ENCODE results near the gene TSR1. TPM values are rescaled to one million over a fixed set of nuclear protein-coding genes. Genes with fewer than 3 reads are reported as not detected.
"Not testable (repeated sequence)": the region's sequence is repeated elsewhere in the genome, so short reads cannot be mapped to it uniquely, and the experiment has no call there.

TSR1 gene
- total RNA-seq, 2 experiments from 2014 or later, result 33.2 to 45.7 TPM

GRCh38 chr17:2344528-2344927 is 8.3 kb upstream of the TSR1 start:
- Mint-ChIP-seq H3K36me3 (peaks cover 8% of the 10 kb centered on the region), H3K9me3 (ENCODE audit: low read depth) (no peaks in the 10 kb centered on the region)
- CTCF ChIA-PET, result no interaction called here

GRCh38 chr17:2343421-2343820 is 7.2 kb upstream of the TSR1 start:
- Mint-ChIP-seq H3K4me1 (peaks cover 15% of the 10 kb centered on the region), H3K27ac (no peak overlapping the region), H3K27me3 (no peaks in the 10 kb centered on the region), H3K4me3 (no peak overlapping the region), H3K36me3 (peaks cover 6% of the 10 kb centered on the region), H3K9me3 (ENCODE audit: low read depth) (no peaks in the 10 kb centered on the region)
- DNase-seq, result peak; percentile 58
- peak; percentile 42 for ATAC-seq
- CTCF ChIA-PET, result no interaction called here

More at GRCh38 chr17:2344528-2344927, 8.3 kb upstream of the TSR1 start:
- H3K27ac Mint-ChIP-seq, result no peak overlapping the region
- no peaks in the 10 kb centered on the region for H3K27me3 Mint-ChIP-seq
- ATAC-seq, result no peak
- H3K4me3 Mint-ChIP-seq, result no peak overlapping the region
- peaks cover 14% of the 10 kb centered on the region for H3K4me1 Mint-ChIP-seq
- DNase-seq, result no peak

GRCh38 chr17:2338315-2338657 is 2.0 kb upstream of the TSR1 start:
- H3K9me3 Mint-ChIP-seq (ENCODE audit: low read depth), result no peaks in the 10 kb centered on the region
- DNase-seq (no peak), ATAC-seq (no peak)
- H3K4me3 Mint-ChIP-seq, result peak overlapping the region; percentile 100
- peaks cover 10% of the 10 kb centered on the region for H3K36me3 Mint-ChIP-seq
- H3K27me3 Mint-ChIP-seq, result no peaks in the 10 kb centered on the region
- CTCF ChIA-PET, result interaction anchor here (1.1 to 7.3 kb wide), 5 partner anchors 14 to 283 kb away, joined by 4 to 64 read pairs (median 6); partner anchors contain the start of gene HIC1
- H3K4me1 Mint-ChIP-seq, result peaks cover 28% of the 10 kb centered on the region
- H3K27ac Mint-ChIP-seq, result peak overlapping the region; percentile 71

GRCh38 chr17:2337544-2338314 is 1.5 kb upstream of the TSR1 start:
- Mint-ChIP-seq H3K36me3 (peaks cover 10% of the 10 kb centered on the region), H3K4me1 (peaks cover 24% of the 10 kb centered on the region), H3K4me3 (peak overlapping the region; percentile 100), H3K27ac (peak overlapping the region; percentile 71), H3K27me3 (no peaks in the 10 kb centered on the region), H3K9me3 (ENCODE audit: low read depth) (no peaks in the 10 kb centered on the region)
- CTCF ChIA-PET, result interaction anchor here (1.1 to 7.3 kb wide), 7 partner anchors 8 to 283 kb away, joined by 3 to 64 read pairs (median 6); partner anchors contain the start of gene HIC1
- peak; percentile 69 for DNase-seq
- ATAC-seq, result peak; percentile 46

- Mint-ChIP-seq H3K27ac (peak within 1 kb of the TSS; percentile 93), H3K4me3 (peak within 1 kb of the TSS; percentile 100), H3K9me3 (ENCODE audit: low read depth) (no peaks in the 10 kb centered on the region), H3K36me3 (peaks cover 10% of the 10 kb centered on the region), H3K4me1 (peaks cover 24% of the 10 kb centered on the region), H3K27me3 (no peaks in the 10 kb centered on the region)
- ATAC-seq (peak; percentile 59), DNase-seq (peak; percentile 79)
- CTCF ChIA-PET, result interaction anchor here (1.0 to 7.3 kb wide), 17 partner anchors 9 to 284 kb away, joined by 3 to 64 read pairs (median 6); partner anchors contain the start of genes HIC1, SMG6 and SRR
These were observed 741 bp upstream of the TSR1 start, which contains the start of gene SGSM2 for GRCh38 chr17:2336852-2337543. Gene SGSM2, plus strand, starts transcription at chr17:2337501. Its CDS starts 188 bp downstream, at chr17:2337689.

GRCh38 chr17:2335726-2336214 is 487 bp downstream of the TSR1 start:
- peak overlapping the region; percentile 93 for H3K27ac Mint-ChIP-seq
- peak overlapping the region; percentile 100 for H3K4me3 Mint-ChIP-seq
- H3K36me3 Mint-ChIP-seq, result peaks cover 7% of the 10 kb centered on the region
- DNase-seq (no peak), ATAC-seq (no peak)
- no peaks in the 10 kb centered on the region for H3K27me3 Mint-ChIP-seq
- CTCF ChIA-PET, result interaction anchor here (0.8 to 7.3 kb wide), 20 partner anchors 10 to 284 kb away, joined by 3 to 64 read pairs (median 5); partner anchors contain the start of genes HIC1, SMG6 and SRR
- H3K4me1 Mint-ChIP-seq, result peaks cover 21% of the 10 kb centered on the region
- H3K9me3 Mint-ChIP-seq (ENCODE audit: low read depth), result no peaks in the 10 kb centered on the region

- no peaks in the 10 kb centered on the region for H3K27me3 Mint-ChIP-seq
- H3K27ac Mint-ChIP-seq, result no peak overlapping the region
- ATAC-seq (no peak), DNase-seq (no peak)
- H3K36me3 Mint-ChIP-seq, result peaks cover 27% of the 10 kb centered on the region
- CTCF ChIA-PET, result interaction anchor here (0.8 to 1.4 kb wide), 3 partner anchors 22 to 273 kb away, joined by 3 to 9 read pairs (median 3); no protein-coding TSS in a partner anchor
- H3K9me3 Mint-ChIP-seq (ENCODE audit: low read depth), result no peaks in the 10 kb centered on the region
- H3K4me3 Mint-ChIP-seq, result no peak overlapping the region
- peaks cover 16% of the 10 kb centered on the region for H3K4me1 Mint-ChIP-seq
These were observed 5.0 kb downstream of the TSR1 start for GRCh38 chr17:2331303-2331702.

GRCh38 chr17:2323629-2324314 is 12.5 kb downstream of the TSR1 start:
- ATAC-seq (no peak), DNase-seq (no peak)
- Mint-ChIP-seq H3K4me1 (peaks cover 8% of the 10 kb centered on the region), H3K9me3 (ENCODE audit: low read depth) (no peaks in the 10 kb centered on the region), H3K36me3 (peaks cover 47% of the 10 kb centered on the region), H3K27me3 (no peaks in the 10 kb centered on the region), H3K4me3 (no peak overlapping the region), H3K27ac (no peak overlapping the region)
- CTCF ChIA-PET, result interaction anchor here (1.4 kb wide), 1 partner anchor 15 kb away, joined by 4 read pairs; no protein-coding TSS in a partner anchor

GRCh38 chr17:2321399-2321798 is 14.9 kb downstream of the TSR1 start:
- CTCF ChIA-PET, result interaction anchor here (0.9 kb wide), 1 partner anchor 20 kb away, joined by 3 read pairs; no protein-coding TSS in a partner anchor
- Mint-ChIP-seq H3K27ac (no peak overlapping the region), H3K27me3 (no peaks in the 10 kb centered on the region), H3K36me3 (peaks cover 43% of the 10 kb centered on the region), H3K4me1 (peaks cover 8% of the 10 kb centered on the region), H3K4me3 (no peak overlapping the region), H3K9me3 (ENCODE audit: low read depth) (no peaks in the 10 kb centered on the region)
- DNase-seq, result no peak
- no peak for ATAC-seq

GRCh38 chr17:2319051-2319450 is 17.2 kb downstream of the TSR1 start:
- Mint-ChIP-seq H3K4me1 (peaks cover 1% of the 10 kb centered on the region), H3K27ac (peak overlapping the region; percentile 26), H3K9me3 (ENCODE audit: low read depth) (no peaks in the 10 kb centered on the region), H3K27me3 (no peaks in the 10 kb centered on the region), H3K36me3 (peaks cover 27% of the 10 kb centered on the region), H3K4me3 (no peak overlapping the region)
- DNase-seq, result no peak
- ATAC-seq, result no peak
- CTCF ChIA-PET, result interaction anchor here (0.7 kb wide), 1 partner anchor 150 kb away, joined by 3 read pairs; no protein-coding TSS in a partner anchor

- ATAC-seq, result no peak
- Mint-ChIP-seq H3K4me3 (no peak overlapping the region), H3K4me1 (peaks cover 1% of the 10 kb centered on the region), H3K36me3 (peaks cover 16% of the 10 kb centered on the region), H3K27me3 (no peaks in the 10 kb centered on the region), H3K9me3 (ENCODE audit: low read depth) (no peaks in the 10 kb centered on the region), H3K27ac (no peak overlapping the region)
- DNase-seq, result no peak
- CTCF ChIA-PET, result interaction anchor here (0.8 to 0.9 kb wide), 2 partner anchors 9 to 74 kb away, joined by 4 read pairs; no protein-coding TSS in a partner anchor
These were observed 18.5 kb downstream of the TSR1 start for GRCh38 chr17:2317796-2318195.

GRCh38 chr17:2316916-2317205 is 19.4 kb downstream of the TSR1 start:
- H3K36me3 Mint-ChIP-seq, result peaks cover 11% of the 10 kb centered on the region
- H3K27me3 Mint-ChIP-seq; DNase-seq; H3K9me3 Mint-ChIP-seq (ENCODE audit: low read depth); H3K27ac Mint-ChIP-seq; H3K4me3 Mint-ChIP-seq; H3K4me1 Mint-ChIP-seq; ATAC-seq: not testable (repeated sequence)
- CTCF ChIA-PET, result interaction anchor here (0.6 to 0.9 kb wide), 3 partner anchors 10 to 1544 kb away, joined by 3 to 4 read pairs (median 4); no protein-coding TSS in a partner anchor

- peaks cover 3% of the 10 kb centered on the region for H3K4me1 Mint-ChIP-seq
- ATAC-seq (no peak), DNase-seq (no peak)
- CTCF ChIA-PET, result interaction anchor here (1.3 kb wide), 1 partner anchor 70 kb away, joined by 3 read pairs; no protein-coding TSS in a partner anchor
- H3K27ac Mint-ChIP-seq, result no peak overlapping the region
- H3K4me3 Mint-ChIP-seq, result no peak overlapping the region
- no peaks in the 10 kb centered on the region for H3K27me3 Mint-ChIP-seq
- H3K9me3 Mint-ChIP-seq (ENCODE audit: low read depth), result no peaks in the 10 kb centered on the region
- H3K36me3 Mint-ChIP-seq, result peaks cover 3% of the 10 kb centered on the region
These were observed 23.5 kb downstream of the TSR1 start for GRCh38 chr17:2312736-2313135.
